Smooth muscle cell (in vitro differentiated cells): ENCODE results near the gene TLE4. TPM values are rescaled to one million over a fixed set of nuclear protein-coding genes. Genes with fewer than 3 reads are reported as not detected.

Experiments
- DNase-seq: peaks from one replicate; lab custom pipeline; 2025; ENCODE audit not compliant: unreplicated experiment; lab: John Stamatoyannopoulos, UW
- H2AFZ ChIP-seq: fragments of 200-600 bp; sonication (generic); 2 replicates; pipeline ENCODE4 v1.6.0; 2016; ENCODE audit warnings: antibody characterized with exemption, low read depth, mild to moderate bottlenecking
- H3F3A ChIP-seq: fragments of 200-600 bp; sonication (generic); 2 replicates; pipeline ENCODE4 v1.6.0; 2017; ENCODE audit warnings: antibody characterized with exemption, low read depth
- H3K27ac ChIP-seq: fragments of 200-600 bp; sonication (generic); 2 replicates; pipeline ENCODE4 v1.5.1; 2016; ENCODE audit warnings: low read depth, mild to moderate bottlenecking
- H3K27me3 ChIP-seq: fragments of 200-600 bp; sonication (generic); 2 replicates; pipeline ENCODE4 v1.6.1; 2016; ENCODE audit warnings: low read depth, mild to moderate bottlenecking
- H3K36me3 ChIP-seq: fragments of 200-600 bp; sonication (generic); 2 replicates; pipeline ENCODE4 v1.5.1; 2016; ENCODE audit warnings: low read depth
- H3K4me1 ChIP-seq: fragments of 200-600 bp; sonication (generic); 2 replicates; pipeline ENCODE4 v1.5.1; 2016; ENCODE audit warnings: low read depth
- H3K4me2 ChIP-seq: fragments of 200-600 bp; sonication (generic); 2 replicates; pipeline ENCODE4 v1.6.0; 2016; ENCODE audit warnings: mild to moderate bottlenecking
- H3K4me3 ChIP-seq: fragments of 200-600 bp; sonication (generic); 2 replicates; pipeline ENCODE4 v1.5.1; 2016; ENCODE audit warnings: mild to moderate bottlenecking
- H3K79me2 ChIP-seq: fragments of 200-600 bp; sonication (generic); 2 replicates; pipeline ENCODE4 v1.6.0; 2016; ENCODE audit warnings: low read depth, mild to moderate bottlenecking
- H3K9ac ChIP-seq: fragments of 200-600 bp; sonication (generic); 2 replicates; pipeline ENCODE4 v1.6.0; 2016; ENCODE audit warnings: low read depth
- H3K9me3 ChIP-seq: fragments of 200-600 bp; sonication (generic); replicated peaks from 2 replicates; pipeline ENCODE4 v1.5.1; 2016; ENCODE audit warnings: low read depth
- H4K20me1 ChIP-seq: fragments of 200-600 bp; sonication (generic); 2 replicates; pipeline ENCODE4 v1.6.0; 2016; ENCODE audit warnings: low read depth
- CTCF ChIP-seq: fragments of 200-600 bp; sonication (generic); IDR thresholded peaks from 2 replicates; pipeline ENCODE4 v1.5.1; 2017; ENCODE audit warnings: borderline replicate concordance, mild to moderate bottlenecking, antibody characterized with exemption; ENCODE audit not compliant: insufficient read depth, poor library complexity, severe bottlenecking
- WGBS: methylation state at CpG from one replicate; pipeline ENCODE4 v1.1.7; 2016; ENCODE audit warnings: low lambda C conversion rate; 5-methylcytosine and 5-hydroxymethylcytosine counted together
- polyA plus RNA-seq: library from polyadenylated mRNA; unstranded; fragments of >200 nt; fragmentation: Nextera tagmentation; extraction: Ambion mirVana; gene quantifications from 2 replicates; pipeline ENCODE4 v1.2.1, GENCODE V29; 2016
- total RNA-seq: library from RNA; depleted of rRNA; stranded (reverse); fragments of >200 nt; gene quantifications from 2 replicates; pipeline ENCODE4 v1.2.3, GENCODE V29; 2014

The TLE4 gene
- total and polyA plus RNA-seq, 2 experiments from 2014 or later: 31.6 to 74.3 TPM

- Histone ChIP-seq H3K4me1 (no peaks in the 10 kb centered on the region), H3K36me3 (no peaks in the 10 kb centered on the region), H4K20me1 (no peaks in the 10 kb centered on the region), H3K9ac (no peak overlapping the region), H3K4me2 (no peak overlapping the region), H3F3A (no peaks in the 10 kb centered on the region), H3K9me3 (no peaks in the 10 kb centered on the region), H2AFZ (no peak overlapping the region), H3K79me2 (no peaks in the 10 kb centered on the region), H3K27me3 (no peaks in the 10 kb centered on the region), H3K4me3 (no peak overlapping the region), H3K27ac (peak overlapping the region; percentile 60)
- no peak for DNase-seq
- WGBS: 54% methylated on average over 4 of the region's 4 CpGs
- no peak for TF ChIP-seq CTCF
Measured at GRCh38 chr9:79551586-79551985, 20.2 kb upstream of the TLE4 start.

DNA sequence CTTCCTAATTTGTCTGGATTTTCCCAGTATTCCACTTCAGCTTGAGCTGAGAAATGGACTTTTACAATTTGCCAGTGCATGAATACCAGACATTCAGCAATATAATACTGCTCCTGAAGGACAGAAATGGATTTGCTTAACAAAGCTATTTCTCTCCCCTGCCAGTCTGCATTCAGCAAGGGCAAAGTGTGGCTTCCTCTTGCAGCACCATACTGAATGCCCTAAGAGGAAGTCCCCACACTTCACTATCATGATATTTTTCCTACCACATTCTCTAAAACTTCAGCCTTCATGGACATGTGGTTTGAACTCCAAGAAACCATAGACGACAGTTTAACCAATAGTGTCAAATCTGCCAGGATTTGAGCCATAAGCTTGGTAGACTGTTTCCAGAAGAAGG lies 19.8 kb upstream of the TLE4 start:
- H3F3A ChIP-seq: no peaks in the 10 kb centered on the region
- no peaks in the 10 kb centered on the region for H3K36me3 ChIP-seq
- H2AFZ ChIP-seq: no peak overlapping the region
- peak overlapping the region; percentile 60 for H3K27ac ChIP-seq
- H3K9me3 ChIP-seq: no peaks in the 10 kb centered on the region
- no peak overlapping the region for H3K4me2 ChIP-seq
- DNase-seq: no peak
- H3K27me3 ChIP-seq: no peaks in the 10 kb centered on the region
- no peak for TF ChIP-seq CTCF
- no peaks in the 10 kb centered on the region for H3K4me1 ChIP-seq
- H3K9ac ChIP-seq: no peak overlapping the region
- no peak overlapping the region for H3K4me3 ChIP-seq
- H3K79me2 ChIP-seq: no peaks in the 10 kb centered on the region
- 83% methylated on average over 1 of the region's 1 CpG for WGBS
- no peaks in the 10 kb centered on the region for H4K20me1 ChIP-seq

DNA sequence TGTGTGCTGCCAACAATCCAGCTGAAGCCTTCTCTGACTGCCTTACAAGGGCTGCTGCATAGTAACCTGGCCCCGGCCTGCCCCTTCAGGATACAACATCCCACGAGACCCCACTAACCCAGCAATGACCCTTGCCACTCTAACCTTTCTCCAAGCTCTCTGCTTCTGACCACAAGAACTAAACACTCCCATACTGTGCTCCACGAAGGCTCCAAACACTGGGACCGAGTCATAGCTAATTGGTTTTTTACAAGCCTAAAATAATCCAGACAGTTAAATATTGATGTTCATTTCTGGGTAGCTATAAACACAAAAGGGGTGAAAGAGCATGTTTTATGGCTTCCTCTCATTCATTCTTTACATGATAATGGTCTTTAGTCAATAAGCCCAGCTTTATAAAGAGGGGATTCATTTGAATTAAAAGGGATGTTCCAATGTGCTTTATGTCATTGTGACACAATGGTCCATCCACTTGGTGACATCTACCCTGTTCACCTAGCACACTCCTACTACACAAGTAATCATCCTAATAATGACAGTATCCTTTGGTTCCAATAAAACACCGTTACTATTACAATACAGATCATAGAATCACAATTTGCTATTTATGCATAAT lies 16.2 kb upstream of the TLE4 start:
- 54% methylated on average over 5 of the region's 5 CpGs for WGBS
- Histone ChIP-seq H3K79me2 (no peaks in the 10 kb centered on the region), H3K4me3 (no peak overlapping the region), H2AFZ (no peak overlapping the region), H3K9ac (no peak overlapping the region), H3K4me1 (peaks cover 12% of the 10 kb centered on the region), H3K4me2 (no peak overlapping the region), H3K36me3 (no peaks in the 10 kb centered on the region), H3K9me3 (no peaks in the 10 kb centered on the region), H3K27me3 (no peaks in the 10 kb centered on the region), H3F3A (no peaks in the 10 kb centered on the region), H3K27ac (no peak overlapping the region), H4K20me1 (no peaks in the 10 kb centered on the region)
- no peak for TF ChIP-seq CTCF
- DNase-seq: no peak

GRCh38 chr9:79559495-79560181 lies 12.1 kb upstream of the TLE4 start:
- WGBS: 52% methylated on average over 3 of the region's 3 CpGs
- TF ChIP-seq CTCF: no peak

More at GRCh38 chr9:79559495-79560181, 12.1 kb upstream of the TLE4 start:
- H3K9me3 ChIP-seq: no peaks in the 10 kb centered on the region
- H4K20me1 ChIP-seq: no peaks in the 10 kb centered on the region
- no peak for DNase-seq
- no peak overlapping the region for H3K9ac ChIP-seq
- H3K79me2 ChIP-seq: no peaks in the 10 kb centered on the region
- H3F3A ChIP-seq: no peaks in the 10 kb centered on the region
- H3K36me3 ChIP-seq: no peaks in the 10 kb centered on the region
- no peak overlapping the region for H3K4me2 ChIP-seq
- peaks cover 12% of the 10 kb centered on the region for H3K4me1 ChIP-seq
- H3K4me3 ChIP-seq: no peak overlapping the region
- H3K27ac ChIP-seq: no peak overlapping the region
- no peaks in the 10 kb centered on the region for H3K27me3 ChIP-seq
- no peak overlapping the region for H2AFZ ChIP-seq
